HG03378 (cell line): ENCODE results near the gene LENEP.

ENCODE experiments used
- ATAC-seq: cut with Tn5 transposase; IDR thresholded peaks from one replicate; pipeline ENCODE4 v1.9.1; 2021; ENCODE audit warnings: mild to moderate bottlenecking, moderate library complexity; ENCODE audit not compliant: unreplicated experiment

LENEP gene, protein sequence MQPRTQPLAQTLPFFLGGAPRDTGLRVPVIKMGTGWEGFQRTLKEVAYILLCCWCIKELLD

DNA sequence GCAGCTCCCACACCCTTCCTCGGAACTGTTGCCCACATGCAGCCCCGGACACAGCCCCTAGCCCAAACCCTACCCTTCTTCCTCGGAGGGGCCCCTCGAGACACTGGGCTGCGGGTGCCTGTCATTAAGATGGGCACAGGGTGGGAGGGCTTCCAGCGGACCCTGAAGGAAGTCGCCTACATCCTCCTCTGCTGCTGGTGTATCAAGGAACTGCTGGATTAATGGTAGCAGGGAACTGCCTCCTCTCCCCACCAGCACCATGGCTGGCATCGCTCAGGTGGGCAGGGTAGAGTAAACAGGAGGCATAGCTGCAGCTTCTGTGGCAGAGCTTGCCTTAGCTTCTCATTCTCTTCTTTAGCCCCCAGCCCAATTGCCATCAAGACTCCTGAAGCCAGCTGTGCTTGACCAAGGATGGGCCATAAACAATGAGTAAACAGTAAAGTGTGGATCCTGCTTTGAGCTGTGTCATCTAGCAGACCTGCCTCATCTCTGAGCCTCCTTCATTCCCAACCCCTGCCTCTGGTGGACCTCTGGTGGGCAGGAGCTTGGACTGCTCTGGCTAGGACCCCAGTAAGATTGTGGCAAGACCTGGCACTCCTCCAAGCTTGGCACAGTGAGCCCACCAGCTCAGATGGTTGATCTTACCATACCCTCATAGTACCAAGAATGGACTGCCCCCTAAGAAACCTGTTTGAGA is at the start of gene LENEP:
LENEP (plus strand) TSS at position 15 of the 697 bp plus-strand sequence; CDS start at position 37, 22 bp downstream.
- ATAC-seq, result no peak

DNA sequence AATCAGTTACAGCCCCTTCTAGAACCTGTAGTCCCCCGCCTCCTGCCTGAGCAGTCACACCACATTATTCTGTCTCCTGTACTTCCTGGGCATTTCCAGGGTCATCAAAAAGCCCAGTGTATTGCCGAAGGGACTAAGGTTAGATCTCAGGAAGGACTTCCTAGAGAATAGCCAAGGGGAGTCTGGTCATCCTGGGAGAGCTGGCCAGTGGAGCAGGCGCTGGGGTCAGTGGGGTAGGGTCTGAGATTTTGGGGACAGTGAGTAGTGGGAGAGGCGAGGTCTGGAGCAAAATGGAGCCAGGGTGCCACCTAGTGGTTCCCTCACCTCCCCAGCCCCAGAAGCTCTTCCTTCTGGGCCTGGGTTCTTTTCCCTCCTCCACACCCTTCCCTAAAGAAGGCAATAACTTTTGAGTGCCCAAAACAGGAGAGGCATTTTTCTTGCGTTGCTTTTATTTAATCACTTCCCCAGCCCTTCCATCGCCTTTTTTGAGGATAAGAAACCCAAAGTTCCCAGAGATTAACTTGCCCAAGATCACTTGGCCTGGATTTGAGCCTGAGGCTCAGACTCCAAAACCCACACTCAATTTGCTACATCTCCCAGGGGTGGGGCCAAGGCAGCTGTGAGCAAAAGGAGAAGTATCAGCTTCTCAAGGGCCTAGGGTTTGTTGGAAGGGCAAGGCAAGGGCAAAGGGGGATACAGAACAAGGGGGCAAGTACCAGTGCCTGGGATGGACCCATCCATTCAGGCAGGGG is 49.6 kb upstream of the LENEP start:
- ATAC-seq, result no peak

DNA sequence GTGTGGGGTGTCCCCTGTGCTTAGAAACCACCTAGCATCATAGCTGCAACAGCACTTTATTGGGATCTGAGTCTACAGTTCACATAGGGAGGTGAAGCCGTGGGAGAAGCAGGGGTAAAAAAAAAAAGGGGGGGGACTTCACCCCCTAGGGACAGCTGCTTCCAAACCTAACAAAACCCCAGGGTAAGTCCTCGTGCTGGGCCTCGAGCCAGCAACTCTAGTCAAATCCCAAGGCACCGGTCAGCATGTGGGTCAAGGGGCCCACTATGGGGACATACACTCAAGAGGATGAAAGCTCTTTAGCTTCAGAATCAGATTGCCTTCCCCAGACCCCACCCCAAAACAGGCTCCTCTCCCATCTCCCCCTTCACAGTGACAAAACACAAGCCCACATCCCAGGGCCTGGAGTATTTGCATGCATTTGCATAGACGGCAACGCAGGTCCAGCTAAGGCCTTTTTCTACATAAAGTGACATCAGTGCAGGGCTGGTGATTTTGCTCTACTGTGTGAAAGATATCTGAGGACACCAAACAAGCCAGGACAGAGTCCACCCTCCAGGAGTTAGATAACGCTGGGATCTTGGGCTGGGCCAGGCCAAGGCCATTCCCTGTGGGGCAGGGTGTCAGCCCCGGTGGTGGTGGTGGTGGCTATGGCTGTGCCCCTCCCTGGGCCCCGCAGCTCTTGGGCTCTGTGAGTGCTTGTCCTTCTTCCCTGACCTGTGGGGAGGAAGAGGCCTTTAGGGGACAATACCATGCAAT is 48.8 kb upstream of the LENEP start:
- ATAC-seq, result no peak

DNA sequence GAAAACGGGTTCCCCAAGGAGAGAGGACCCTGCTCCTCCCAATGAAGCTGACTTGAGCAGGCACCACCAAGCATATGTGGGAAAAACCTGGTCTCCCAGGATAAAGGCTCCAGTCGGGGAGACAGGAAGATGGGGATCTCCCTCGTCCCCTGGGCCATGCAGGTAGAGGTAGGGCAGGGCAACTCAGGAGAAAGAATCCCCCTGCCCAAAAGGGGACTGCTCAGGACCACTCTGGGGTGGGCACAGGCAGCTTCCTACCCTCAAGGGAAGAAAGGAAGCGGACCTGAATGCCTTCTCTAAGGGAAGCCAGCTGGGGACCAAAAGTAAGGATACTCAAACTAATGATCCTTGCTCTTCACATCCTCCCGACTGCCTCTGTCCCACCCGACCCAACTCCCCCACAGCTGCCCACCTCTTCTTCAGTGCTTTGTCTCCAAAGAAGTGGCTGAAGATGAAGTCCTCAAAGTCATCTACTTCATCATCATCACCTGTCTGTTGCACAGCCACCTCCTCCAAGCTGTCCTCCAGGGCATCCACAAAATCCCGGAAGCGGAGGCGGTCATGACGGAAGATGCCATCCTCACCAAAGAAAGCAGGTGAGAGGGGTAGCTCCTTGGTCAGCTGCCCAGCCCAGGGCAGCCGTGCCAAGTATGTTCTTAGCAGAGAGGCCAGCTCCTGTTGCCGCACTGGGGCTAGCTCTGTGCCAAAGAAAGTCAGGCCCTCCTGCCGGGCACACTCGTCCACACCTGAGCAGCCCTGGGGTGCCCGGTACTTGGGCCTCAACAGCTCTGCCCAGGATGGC is 48.0 kb upstream of the LENEP start:
- ATAC-seq, result no peak

DNA sequence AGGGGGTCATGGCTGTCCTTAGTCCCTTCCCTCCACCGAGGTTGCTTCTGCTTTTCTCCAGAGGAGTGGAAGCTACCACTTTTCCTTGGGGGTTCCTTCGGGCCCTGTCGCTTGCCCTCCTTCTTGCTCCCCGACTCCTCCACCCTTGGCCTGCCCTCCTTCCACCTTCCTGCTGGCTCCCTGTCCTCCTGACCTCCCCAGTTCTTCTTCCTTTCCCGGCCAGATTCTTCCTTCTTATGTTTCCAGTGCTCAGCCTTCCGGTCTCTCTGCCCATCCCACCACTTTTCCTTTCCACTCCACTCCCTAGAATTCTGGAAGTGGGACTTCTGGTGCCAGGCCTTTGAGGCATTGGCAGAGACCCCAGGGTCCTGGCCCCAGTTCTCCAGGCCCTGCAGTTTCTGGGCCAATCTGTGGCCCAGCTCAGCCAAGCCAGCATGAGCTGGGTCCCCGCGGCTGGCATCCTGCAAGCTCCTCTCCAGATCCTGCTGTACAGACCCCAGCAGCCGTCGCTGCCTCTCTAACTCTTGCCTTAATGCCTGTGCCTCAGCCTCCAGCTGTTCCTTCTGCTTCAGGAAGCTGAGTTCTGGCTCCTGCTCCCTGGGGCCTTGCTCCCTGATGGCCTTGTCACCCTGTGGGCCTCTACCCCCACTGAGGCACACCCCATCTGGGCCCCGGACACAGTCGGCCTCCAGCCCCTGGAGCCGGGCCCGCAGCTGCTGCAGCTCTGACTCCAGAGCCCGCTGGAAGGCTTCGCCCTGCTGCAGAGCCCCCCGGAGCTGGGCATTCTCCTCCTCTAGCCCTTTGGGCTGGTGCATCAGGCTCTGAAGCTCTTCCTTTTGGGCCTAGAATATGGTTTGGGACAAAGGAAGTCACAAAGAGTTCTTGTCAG is 47.2 kb upstream of the LENEP start:
- ATAC-seq, result no peak

DNA sequence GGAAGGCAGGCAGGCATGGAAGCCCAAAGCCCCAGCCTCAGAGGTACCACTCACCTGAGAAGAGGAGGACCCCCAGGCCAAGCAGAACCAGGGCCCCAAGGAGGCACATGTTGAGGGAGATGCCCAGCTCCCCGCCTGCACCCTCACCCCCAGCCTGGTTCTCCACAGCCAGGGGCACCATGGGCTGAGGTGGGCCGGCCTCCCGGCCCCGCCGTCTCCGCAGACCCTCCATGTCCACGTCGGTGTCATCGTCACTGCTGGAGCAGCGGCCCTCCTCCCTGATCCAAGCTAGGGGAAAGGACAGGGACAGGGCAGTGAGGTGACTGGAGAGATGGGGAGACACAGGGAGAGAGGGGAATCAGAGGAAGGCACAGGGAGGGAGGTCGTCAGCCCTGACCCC is 45.3 kb upstream of the LENEP start:
- no peak for ATAC-seq

DNA sequence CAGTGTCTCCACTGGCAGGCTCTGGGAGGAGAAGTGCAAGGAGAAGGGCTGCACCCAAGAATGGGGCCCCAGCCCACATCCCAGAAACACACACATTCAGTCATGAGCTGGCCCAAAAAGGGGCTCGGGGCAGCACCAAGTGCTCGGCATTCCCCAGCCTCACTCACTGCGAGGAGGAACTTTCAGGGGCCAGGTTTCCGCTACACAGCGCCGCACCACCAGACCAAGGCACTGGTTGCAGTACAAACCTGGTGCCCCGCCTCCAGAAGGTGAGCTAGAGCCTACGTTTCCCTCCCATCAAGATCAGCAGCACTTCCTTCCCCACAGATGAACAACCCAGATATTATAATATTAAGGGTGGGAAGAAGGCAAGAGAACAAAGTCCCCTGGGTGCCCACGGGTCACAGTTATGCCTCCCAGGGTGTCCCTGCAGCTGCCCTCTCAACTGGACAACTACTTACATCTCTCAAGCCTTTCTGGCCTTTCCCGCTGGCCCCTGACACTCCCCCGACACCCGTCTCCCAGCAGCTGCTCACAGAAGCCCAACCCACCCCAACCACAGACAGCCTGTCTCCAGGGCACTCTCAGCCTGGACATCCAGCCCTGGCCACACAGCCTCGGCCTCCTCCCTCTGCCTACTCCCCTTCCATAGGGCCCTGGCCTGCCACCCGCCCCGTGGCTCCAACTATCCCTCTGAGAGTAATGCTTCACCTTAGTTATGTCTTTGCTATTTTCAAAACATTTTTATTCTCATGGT is 41.3 kb upstream of the LENEP start:
- ATAC-seq, result no peak

DNA sequence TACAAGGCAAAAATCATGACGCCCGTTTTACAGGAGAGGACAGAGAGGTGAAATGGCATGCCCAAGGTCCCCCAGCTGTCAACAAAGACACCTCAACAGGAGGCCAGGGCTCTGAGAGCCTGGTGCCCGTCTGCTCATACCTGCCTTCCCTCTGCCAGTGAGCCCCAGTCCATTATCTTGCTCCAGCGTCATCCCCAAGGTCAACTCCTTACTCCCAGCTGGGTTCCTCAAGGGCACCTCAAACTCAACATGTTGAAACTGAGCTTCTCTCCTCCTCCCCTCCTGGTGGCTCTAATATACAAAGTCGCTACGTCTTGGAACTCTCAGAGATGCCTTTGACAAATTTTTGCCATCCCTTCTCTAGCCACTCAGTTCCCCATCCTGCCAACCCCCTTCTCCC is 40.7 kb upstream of the LENEP start:
- no peak for ATAC-seq

DNA sequence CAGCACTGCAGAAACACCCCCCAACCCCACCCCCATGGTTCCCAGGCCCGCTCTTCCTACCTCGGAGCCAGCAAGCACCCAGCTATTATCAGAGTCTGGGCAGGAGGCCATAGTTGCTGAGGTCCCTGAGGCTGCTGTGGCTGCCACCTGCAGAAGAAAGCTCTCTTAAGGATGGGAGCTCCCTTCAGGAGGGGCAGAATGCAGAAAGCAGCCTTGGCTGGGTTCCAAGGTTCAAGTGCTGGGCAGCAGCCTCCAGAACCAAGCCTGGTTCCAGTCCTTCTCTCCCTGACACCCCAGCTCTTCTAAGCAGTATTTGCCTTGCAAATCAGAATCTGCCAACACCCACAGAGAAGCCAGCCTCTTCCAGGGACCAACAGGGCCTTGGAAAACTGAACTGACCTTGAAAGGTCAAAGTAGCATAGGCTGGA is 39.8 kb upstream of the LENEP start:
- no peak for ATAC-seq

DNA sequence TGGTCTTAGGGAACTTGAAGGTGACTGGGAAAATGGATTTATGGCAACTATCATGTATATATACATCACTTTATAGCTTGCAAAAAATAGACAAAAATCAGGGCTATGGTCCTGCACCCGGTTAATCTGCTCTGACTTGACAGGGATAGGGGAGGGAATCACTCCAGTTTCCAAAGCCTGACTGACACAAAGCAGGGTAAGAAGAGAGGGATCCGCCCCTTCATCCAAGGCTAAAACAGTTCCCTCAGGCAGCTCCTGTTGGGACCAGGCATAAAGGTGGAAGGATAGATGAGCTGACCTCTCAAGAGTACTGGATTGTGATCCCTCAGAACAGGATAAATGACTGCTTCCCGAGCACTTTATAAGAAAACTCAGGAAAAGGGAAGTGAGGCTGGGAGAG is 38.8 kb upstream of the LENEP start:
- ATAC-seq, result no peak

DNA sequence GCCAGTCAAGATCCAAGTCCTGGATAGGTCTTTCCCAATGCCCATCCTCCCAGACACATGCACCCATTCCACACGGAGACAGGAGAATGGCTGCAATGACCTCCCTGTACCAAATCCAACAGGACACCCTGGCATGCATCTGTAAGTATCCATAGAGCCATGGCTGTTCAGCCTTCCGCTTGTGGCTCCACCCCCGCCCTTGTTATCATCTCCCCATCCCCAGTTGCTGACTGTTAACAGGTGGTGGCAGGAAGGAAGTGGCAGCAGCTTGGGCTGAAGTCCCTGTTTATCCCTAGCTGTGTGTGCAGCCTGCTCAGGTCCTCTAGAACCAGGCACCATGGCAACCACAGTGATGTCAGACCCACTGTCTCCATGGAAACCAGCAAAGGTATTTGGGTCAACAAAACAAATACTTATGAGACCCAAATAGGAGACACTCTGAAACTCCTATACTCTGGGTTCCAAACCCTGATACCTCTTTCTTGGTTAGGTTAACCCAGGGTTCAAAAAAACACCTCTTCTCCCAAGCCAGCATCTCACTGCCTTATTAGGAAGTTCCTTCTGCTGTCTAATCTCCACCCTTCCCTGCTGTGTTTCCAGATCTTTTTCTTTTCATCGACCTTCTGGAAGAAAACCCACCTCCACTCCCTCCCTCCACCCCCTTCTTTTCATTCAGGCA is 38.2 kb upstream of the LENEP start:
- peak; percentile 53 for ATAC-seq

DNA sequence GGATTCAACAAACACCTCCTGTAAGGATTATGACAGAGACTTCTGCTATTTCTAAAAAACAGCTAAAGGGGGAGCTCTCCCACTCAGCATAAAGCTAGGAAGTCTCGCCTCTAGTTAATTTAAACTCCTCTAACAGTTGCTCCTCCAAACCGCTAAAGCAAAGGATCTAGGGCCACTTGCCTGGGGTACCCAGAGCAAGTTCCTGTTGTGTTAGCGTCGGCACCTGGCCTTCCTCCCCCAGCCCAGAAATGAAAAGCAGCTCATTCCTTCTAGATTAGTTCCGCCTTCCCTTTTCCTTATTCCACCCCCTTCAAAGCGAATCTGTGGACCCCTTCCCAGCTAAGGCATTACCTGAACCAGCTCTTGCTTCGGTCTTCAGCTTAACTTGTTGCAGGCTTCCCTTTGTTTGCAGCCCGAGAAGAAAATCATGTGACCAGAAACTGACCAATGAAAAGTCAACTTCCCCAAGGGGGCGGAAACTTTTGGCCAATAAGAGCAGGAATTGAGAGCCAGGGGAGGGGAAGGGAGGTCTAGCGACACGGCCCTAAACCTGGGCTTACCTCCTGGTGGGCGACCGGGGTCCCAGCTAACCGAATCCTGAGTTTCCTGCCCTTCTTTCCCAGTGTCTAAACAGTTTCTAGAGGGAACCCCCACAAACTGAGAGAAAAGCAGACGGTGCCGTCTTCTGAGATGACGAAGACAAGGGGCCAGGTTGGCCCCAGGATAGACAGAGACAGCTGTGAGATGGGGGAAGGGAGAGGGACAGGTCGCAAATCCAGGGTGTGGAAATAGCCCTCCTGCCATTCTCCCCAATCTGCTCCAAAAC is 37.5 kb upstream of the LENEP start, which contains the start of gene PBXIP1:
PBXIP1 (minus strand) TSS at position 382 of the 826 bp plus-strand sequence. CDS start 2,378 bp downstream, outside the sequence.
- ATAC-seq, result peak; percentile 43

DNA sequence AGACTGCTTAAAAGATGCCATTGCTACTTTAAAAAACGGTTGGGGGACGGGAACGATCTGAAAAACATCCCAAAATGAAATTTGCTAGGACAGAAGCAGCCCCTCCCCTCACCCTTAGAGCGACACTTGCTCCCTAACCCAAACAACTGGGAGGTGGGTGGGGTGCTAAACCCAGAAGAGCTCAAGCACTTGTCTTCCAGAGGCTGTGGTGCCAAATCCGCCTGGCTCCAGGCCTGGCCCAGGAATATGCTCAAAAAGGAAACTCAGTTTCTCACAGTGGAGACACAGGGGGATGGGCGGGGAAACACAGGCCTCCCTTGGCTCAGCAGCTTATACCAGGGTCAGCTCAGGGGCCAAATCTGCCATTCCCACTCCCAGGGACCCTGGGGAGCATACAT is 36.8 kb upstream of the LENEP start:
- ATAC-seq, result no peak

DNA sequence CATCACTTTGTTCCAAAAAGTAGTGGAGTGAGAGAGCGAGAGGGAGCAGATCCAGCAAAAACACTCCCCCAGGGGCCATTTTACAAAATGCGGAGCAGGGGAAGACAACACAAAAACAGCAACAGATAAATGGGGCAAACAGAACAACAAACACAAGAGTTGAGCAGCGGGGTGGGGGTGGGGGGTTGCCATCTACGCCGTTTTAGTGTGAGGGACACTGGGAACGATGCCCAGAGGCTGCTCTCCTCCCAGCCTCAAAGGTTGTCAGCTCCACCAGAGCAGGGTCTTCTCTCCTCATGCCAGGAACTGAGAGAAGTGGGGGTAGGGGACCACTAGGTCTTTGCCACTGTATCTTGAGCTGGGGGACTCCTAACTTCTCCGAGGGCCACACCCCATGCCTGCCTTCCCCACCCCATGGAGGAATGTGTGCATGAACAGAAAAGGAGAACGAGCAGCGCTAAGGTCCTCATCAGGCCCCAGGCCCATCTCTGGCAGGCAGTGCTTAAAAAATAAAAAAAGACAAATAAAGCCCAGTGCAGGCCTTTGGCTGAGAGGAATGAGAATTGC is 36.2 kb upstream of the LENEP start:
- ATAC-seq, result no peak

DNA sequence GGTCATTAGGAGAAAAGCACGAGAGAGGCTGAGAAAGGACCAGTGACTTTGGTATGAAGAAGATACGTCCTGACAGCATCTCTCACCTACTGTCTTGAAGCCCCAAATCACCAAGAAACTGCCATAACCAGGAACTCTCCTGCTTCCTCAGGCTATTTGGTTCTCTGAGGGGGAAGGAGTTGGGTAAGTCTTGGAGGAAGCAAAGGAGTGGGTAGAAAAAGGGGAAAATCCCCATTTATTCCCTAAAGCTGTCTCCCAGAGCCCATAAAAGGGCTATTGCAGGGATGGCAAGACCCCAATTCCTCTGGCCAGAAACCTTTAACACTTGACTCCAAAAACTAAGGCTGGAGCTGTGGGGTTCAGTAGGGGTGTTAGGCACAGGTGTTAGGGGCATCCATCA is 35.4 kb upstream of the LENEP start:
- no peak for ATAC-seq

DNA sequence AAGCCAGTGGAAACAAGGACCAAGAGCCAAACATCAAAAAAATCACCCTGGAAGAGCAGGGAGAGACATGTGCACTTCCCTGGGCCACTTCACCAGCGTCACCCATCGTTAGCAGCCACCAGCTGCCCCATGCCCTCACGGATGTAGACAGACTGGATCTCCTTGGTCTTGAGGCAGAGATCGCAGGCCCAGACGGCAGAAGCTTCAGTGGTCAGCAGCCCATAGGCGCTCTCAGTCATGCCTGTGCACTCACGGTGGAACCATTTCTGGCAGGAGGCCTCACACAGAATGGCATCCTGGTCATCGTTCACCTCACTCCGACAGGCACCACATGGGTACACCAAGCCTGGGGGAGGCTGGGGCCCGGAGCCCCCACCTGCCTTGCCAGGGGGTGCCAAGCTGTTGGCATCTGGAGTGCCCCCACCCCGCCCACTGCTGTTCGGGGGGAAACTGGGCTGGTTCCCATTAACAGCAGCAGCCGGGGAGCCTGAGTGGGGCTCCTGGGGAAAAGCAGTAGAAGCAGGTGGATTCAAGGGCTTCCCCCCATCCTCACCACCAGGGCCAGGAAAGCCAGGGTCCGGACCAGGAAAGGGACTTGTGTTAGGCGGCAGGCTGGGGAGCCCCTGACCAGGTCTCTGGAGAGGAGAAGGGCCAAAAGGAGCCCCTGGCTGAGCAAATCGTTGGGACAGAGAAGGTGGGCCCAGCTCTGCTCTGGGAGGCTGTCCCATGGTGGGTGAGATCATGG is 34.5 kb upstream of the LENEP start:
- no peak for ATAC-seq

DNA sequence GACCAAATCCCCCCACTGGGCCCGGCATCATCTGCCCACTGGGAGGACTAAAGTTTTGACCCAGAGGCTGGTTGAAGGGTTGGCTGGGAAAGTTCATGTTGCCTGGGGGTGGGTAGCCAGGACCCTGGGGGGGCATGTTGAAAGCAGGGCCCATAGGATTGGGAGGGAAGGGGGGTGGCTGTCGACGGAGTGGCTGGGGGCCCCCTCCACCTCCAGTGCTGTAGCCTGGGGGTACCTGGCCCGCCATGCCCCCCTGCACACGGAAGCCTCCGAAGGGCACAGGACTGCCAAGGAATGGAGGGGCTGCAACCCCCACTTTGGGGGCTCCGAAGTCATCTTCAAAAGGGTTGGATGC is 34.0 kb upstream of the LENEP start:
- ATAC-seq, result no peak
